ENCODE measurements around the gene MPZL3. TPM values are rescaled to one million over a fixed set of nuclear protein-coding genes. Genes with fewer than 3 reads are reported as not detected.

Gene MPZL3
- total RNA-seq, 2 donors from 2014 or later = 24.5 to 26.4 TPM

DNA sequence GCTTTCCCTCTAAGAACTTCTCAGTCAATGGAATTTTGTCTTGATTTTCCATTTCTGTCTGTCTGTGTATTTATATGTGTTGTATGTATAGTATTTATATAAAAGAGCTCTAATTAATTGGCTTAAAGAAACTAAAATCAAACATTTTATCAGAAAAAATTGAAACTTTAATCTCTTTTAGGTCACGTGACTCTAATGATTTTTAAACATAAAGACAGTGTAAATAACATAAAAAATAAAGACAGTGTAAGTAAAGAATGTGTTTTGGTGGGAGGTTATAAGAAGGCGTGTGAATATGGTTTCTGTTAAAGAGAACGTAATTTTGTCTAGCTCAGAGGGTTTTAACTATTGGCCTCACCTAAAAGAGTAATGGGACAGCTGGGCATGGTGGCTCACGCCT, 29.7 kb downstream of the MPZL3 start:
- H3K36me3 Mint-ChIP-seq (ENCODE audit: low read depth) = no peaks in the 10 kb centered on the region
- no peaks in the 10 kb centered on the region for H3K9me3 ChIP-seq (ENCODE audit: control insufficient read depth, low read length, poor library complexity, severe bottlenecking)
- no peaks in the 10 kb centered on the region for H3K27me3 Mint-ChIP-seq
- DNase-seq (no peak), ATAC-seq (no peak)
- H3K4me1 Mint-ChIP-seq = peaks cover 70% of the 10 kb centered on the region
- peak overlapping the region; percentile 95 for H3K27ac Mint-ChIP-seq
- peak overlapping the region; percentile 81 for H3K4me3 Mint-ChIP-seq

DNA sequence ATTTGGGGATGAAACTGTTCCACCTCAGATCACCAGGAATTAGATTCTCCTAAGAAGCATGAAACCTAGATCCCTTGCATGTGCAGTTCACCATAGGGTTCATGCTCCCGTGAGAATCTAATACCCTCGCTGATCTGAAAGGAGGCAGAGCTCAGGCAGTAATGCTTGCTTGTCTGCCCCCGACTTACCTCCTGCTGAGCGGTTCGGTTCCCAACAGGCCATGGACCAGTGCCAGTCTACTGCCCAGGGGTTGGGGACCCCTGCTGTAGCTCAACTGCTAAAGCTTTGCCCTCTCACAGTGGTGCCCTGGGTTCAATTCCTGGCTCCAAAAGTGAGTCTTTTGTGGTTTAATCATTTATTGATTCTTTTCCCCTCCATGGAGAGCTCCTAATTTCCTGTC, 30.7 kb downstream of the MPZL3 start:
- H3K9me3 ChIP-seq (ENCODE audit: control insufficient read depth, low read length, poor library complexity, severe bottlenecking) = no peaks in the 10 kb centered on the region
- H3K27me3 Mint-ChIP-seq = no peaks in the 10 kb centered on the region
- H3K36me3 Mint-ChIP-seq (ENCODE audit: low read depth) = no peaks in the 10 kb centered on the region
- H3K4me3 Mint-ChIP-seq = peak overlapping the region; percentile 77
- peak overlapping the region; percentile 95 for H3K27ac Mint-ChIP-seq
- DNase-seq = no peak
- H3K4me1 Mint-ChIP-seq = peaks cover 73% of the 10 kb centered on the region
- no peak for ATAC-seq

DNA sequence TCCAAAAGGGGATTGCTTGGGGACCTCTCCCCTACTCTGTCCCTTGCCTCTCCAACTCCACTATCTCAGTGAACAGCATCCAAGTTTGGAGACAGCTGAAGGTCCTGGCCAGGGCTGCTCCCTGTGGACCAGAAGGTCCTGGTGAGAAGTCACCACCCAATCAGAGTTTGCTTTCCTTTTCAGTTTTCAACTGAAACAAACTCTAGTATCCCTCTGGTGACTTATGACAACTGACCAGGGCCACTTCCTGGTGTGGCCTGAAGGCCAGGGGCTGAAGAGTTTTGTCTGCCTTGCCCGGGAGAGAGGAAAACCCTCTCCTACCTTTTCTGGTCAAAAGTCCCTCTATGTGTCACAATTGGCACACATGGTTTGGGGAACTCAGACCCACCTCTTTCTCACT, 32.4 kb downstream of the MPZL3 start:
- Mint-ChIP-seq H3K27ac (peak overlapping the region; percentile 95), H3K4me3 (peak overlapping the region; percentile 77), H3K27me3 (no peaks in the 10 kb centered on the region), H3K4me1 (peaks cover 73% of the 10 kb centered on the region), H3K36me3 (ENCODE audit: low read depth) (no peaks in the 10 kb centered on the region)
- no peak for ATAC-seq
- no peak for DNase-seq
- H3K9me3 ChIP-seq (ENCODE audit: control insufficient read depth, low read length, poor library complexity, severe bottlenecking) = no peaks in the 10 kb centered on the region

DNA sequence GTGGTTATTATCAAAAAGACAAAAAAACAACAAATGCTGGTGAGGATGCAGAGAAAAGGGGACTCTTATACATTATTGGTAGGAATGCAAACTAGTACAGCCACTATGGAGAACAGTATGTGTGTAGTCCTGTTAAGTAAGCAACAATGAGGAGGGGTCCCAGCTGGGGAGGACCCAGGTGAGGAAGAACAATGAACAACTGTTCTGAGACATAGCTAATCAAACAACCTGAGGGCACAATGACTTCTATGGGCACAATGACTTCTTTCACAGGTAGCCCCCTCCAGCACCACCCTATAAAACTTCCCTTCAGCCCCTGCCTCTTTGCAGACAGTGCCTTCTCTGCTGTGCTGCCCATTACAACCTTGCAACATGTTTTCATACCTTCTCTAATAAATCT, 32.9 kb downstream of the MPZL3 start:
- no peak for ATAC-seq
- H3K4me3 Mint-ChIP-seq = peak overlapping the region; percentile 77

GRCh38 chr11:118217575-118217974, 34.6 kb downstream of the MPZL3 start:
- H3K9me3 ChIP-seq (ENCODE audit: control insufficient read depth, low read length, poor library complexity, severe bottlenecking) = no peaks in the 10 kb centered on the region
- peaks cover 5% of the 10 kb centered on the region for H3K36me3 Mint-ChIP-seq (ENCODE audit: low read depth)
- peaks cover 76% of the 10 kb centered on the region for H3K4me1 Mint-ChIP-seq
- no peaks in the 10 kb centered on the region for H3K27me3 Mint-ChIP-seq
- DNase-seq (no peak), ATAC-seq (peak; percentile 57)
- H3K4me3 Mint-ChIP-seq = peak overlapping the region; percentile 91
- H3K27ac Mint-ChIP-seq = peak overlapping the region; percentile 95

More for the DNA sequence above, 32.9 kb downstream of the MPZL3 start:
- Mint-ChIP-seq H3K27ac (peak overlapping the region; percentile 95), H3K36me3 (ENCODE audit: low read depth) (no peaks in the 10 kb centered on the region), H3K4me1 (peaks cover 74% of the 10 kb centered on the region), H3K27me3 (no peaks in the 10 kb centered on the region)
- no peaks in the 10 kb centered on the region for H3K9me3 ChIP-seq (ENCODE audit: control insufficient read depth, low read length, poor library complexity, severe bottlenecking)
- no peak for DNase-seq

GRCh38 chr11:118216621-118217481, 35.3 kb downstream of the MPZL3 start:
- peaks cover 10% of the 10 kb centered on the region for H3K36me3 Mint-ChIP-seq (ENCODE audit: low read depth)
- peaks cover 79% of the 10 kb centered on the region for H3K4me1 Mint-ChIP-seq
- peak in 1 of 3 donors; percentile 37 for DNase-seq
- no peaks in the 10 kb centered on the region for H3K9me3 ChIP-seq (ENCODE audit: control insufficient read depth, low read length, poor library complexity, severe bottlenecking)
- ATAC-seq = peak; percentile 87
- peak overlapping the region; percentile 91 for H3K4me3 Mint-ChIP-seq
- H3K27ac Mint-ChIP-seq = peak overlapping the region; percentile 95
- no peaks in the 10 kb centered on the region for H3K27me3 Mint-ChIP-seq

DNA sequence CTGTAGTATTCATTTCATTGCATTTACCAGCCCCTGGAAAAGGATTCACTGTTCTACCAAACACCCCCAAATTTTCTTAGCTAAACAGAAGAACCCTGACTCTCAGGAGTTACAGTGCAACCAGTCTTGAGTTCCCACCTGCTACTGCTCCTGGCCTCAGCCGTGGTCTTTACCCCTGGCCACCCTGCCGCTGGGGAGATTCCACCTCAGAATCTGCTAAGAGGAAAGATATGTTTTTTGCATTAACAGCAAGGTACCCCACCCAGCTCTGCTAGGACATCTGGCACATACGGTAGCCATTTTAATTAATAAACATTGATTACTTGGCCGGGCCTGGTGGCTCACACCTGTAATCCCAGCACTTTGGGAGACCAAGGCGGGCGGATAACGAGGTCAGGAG, 36.4 kb downstream of the MPZL3 start:
- peaks cover 78% of the 10 kb centered on the region for H3K4me1 Mint-ChIP-seq
- peak overlapping the region; percentile 91 for H3K4me3 Mint-ChIP-seq
- peak overlapping the region; percentile 95 for H3K27ac Mint-ChIP-seq
- no peaks in the 10 kb centered on the region for H3K9me3 ChIP-seq (ENCODE audit: control insufficient read depth, low read length, poor library complexity, severe bottlenecking)
- H3K27me3 Mint-ChIP-seq = no peaks in the 10 kb centered on the region
- DNase-seq (no peak), ATAC-seq (no peak)
- peaks cover 14% of the 10 kb centered on the region for H3K36me3 Mint-ChIP-seq (ENCODE audit: low read depth)

- DNase-seq (no peak), ATAC-seq (peak; percentile 24)
- H3K9me3 ChIP-seq (ENCODE audit: control insufficient read depth, low read length, poor library complexity, severe bottlenecking) = no peaks in the 10 kb centered on the region
- Mint-ChIP-seq H3K27ac (peak overlapping the region; percentile 95), H3K4me1 (peaks cover 78% of the 10 kb centered on the region), H3K27me3 (no peaks in the 10 kb centered on the region), H3K4me3 (peak overlapping the region; percentile 74), H3K36me3 (ENCODE audit: low read depth) (peaks cover 14% of the 10 kb centered on the region)
Measured at GRCh38 chr11:118215262-118215661, 36.9 kb downstream of the MPZL3 start.

- H3K9me3 ChIP-seq (ENCODE audit: control insufficient read depth, low read length, poor library complexity, severe bottlenecking) = no peaks in the 10 kb centered on the region
- H3K27ac Mint-ChIP-seq = peak overlapping the region; percentile 95
- H3K4me3 Mint-ChIP-seq = peak overlapping the region; percentile 74
- peaks cover 72% of the 10 kb centered on the region for H3K4me1 Mint-ChIP-seq
- no peak for ATAC-seq
- H3K36me3 Mint-ChIP-seq (ENCODE audit: low read depth) = peaks cover 14% of the 10 kb centered on the region
- DNase-seq = no peak
- no peaks in the 10 kb centered on the region for H3K27me3 Mint-ChIP-seq
Measured at GRCh38 chr11:118214210-118214914, 37.8 kb downstream of the MPZL3 start.

- H3K4me3 Mint-ChIP-seq = peak overlapping the region; percentile 41
- H3K9me3 ChIP-seq (ENCODE audit: control insufficient read depth, low read length, poor library complexity, severe bottlenecking) = no peaks in the 10 kb centered on the region
- no peaks in the 10 kb centered on the region for H3K27me3 Mint-ChIP-seq
- peaks cover 69% of the 10 kb centered on the region for H3K4me1 Mint-ChIP-seq
- peak overlapping the region; percentile 95 for H3K27ac Mint-ChIP-seq
- H3K36me3 Mint-ChIP-seq (ENCODE audit: low read depth) = peaks cover 15% of the 10 kb centered on the region
- ATAC-seq = no peak
- DNase-seq = no peak
Measured at GRCh38 chr11:118213781-118214180, 38.4 kb downstream of the MPZL3 start.

- peak overlapping the region; percentile 50 for H3K4me3 Mint-ChIP-seq
- H3K4me1 Mint-ChIP-seq = peaks cover 66% of the 10 kb centered on the region
- no peaks in the 10 kb centered on the region for H3K27me3 Mint-ChIP-seq
- H3K9me3 ChIP-seq (ENCODE audit: control insufficient read depth, low read length, poor library complexity, severe bottlenecking) = no peaks in the 10 kb centered on the region
- ATAC-seq (no peak), DNase-seq (no peak)
- H3K36me3 Mint-ChIP-seq (ENCODE audit: low read depth) = peaks cover 15% of the 10 kb centered on the region
- peak overlapping the region; percentile 95 for H3K27ac Mint-ChIP-seq
Measured at GRCh38 chr11:118213201-118213600, 39.0 kb downstream of the MPZL3 start.

- Mint-ChIP-seq H3K4me1 (peaks cover 65% of the 10 kb centered on the region), H3K36me3 (ENCODE audit: low read depth) (peaks cover 18% of the 10 kb centered on the region), H3K4me3 (peak overlapping the region; percentile 50), H3K27me3 (no peaks in the 10 kb centered on the region), H3K27ac (peak overlapping the region; percentile 95)
- no peaks in the 10 kb centered on the region for H3K9me3 ChIP-seq (ENCODE audit: control insufficient read depth, low read length, poor library complexity, severe bottlenecking)
- no peak for ATAC-seq
- no peak for DNase-seq
Measured at GRCh38 chr11:118212781-118213191, 39.4 kb downstream of the MPZL3 start.

DNA sequence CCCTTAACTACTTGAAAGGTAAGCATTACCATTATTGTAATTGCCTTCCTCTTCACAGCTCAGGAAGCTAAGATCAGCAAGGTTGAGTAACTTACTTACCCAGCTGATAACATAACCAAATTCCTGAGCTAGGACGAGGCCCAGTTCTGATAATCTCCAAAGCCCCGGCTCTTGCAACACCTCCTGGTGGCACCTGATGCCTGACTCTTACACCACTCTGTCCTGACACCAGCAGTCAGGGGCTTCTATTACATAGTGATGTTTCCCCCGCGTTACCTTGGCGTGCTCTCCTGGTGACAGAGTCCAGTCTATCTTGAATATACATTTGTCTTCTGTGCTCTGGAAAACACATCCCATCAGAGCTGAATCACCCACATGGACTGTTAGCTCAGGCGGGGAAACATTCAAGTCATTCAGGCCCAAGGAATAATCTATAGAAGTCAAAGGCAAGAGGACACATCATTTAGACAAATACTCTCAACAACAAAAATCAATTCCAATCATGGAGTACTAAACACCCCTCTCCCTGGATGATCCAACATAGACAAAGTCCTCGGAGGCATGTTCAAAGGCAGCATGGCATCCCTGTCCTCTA, 39.9 kb downstream of the MPZL3 start:
- Mint-ChIP-seq H3K4me1 (peaks cover 61% of the 10 kb centered on the region), H3K27me3 (no peaks in the 10 kb centered on the region), H3K27ac (peak overlapping the region; percentile 95), H3K4me3 (peak overlapping the region; percentile 19), H3K36me3 (ENCODE audit: low read depth) (peaks cover 18% of the 10 kb centered on the region)
- no peaks in the 10 kb centered on the region for H3K9me3 ChIP-seq (ENCODE audit: control insufficient read depth, low read length, poor library complexity, severe bottlenecking)
- ATAC-seq (no peak), DNase-seq (no peak)
